Gastroesophageal sphincter (tissue), 4 donors: ENCODE results near the gene MARCKSL1. TPM values are rescaled to one million over a fixed set of nuclear protein-coding genes. Genes with fewer than 3 reads are reported as not detected.
"Not testable (repeated sequence)": the region's sequence is repeated elsewhere in the genome, so short reads cannot be mapped to it uniquely, and the experiment has no call there.

ENCODE experiments used
- ATAC-seq: fragments of 150-250 bp; one replicate; pipeline ENCODE4 v1.9.1; 2016; ENCODE audit warnings: mild to moderate bottlenecking, moderate library complexity
- H3K27ac ChIP-seq, 4 donors: fragments of 200-600 bp; sonication (generic) in 3 of 4; 1 replicate in 3 of 4; 2 replicates in 1 of 4; pipeline ENCODE4 v1.5.1; 2016 to 2019
- H3K27me3 ChIP-seq: fragments of 200-600 bp; sonication (generic); one replicate; pipeline ENCODE4 v1.5.1; 2019
- H3K36me3 ChIP-seq, 2 donors: fragments of 200-600 bp; sonication (generic); one replicate each; pipeline ENCODE4 v1.5.1; 2019; ENCODE audit warnings: control low read depth in 1 of 2
- H3K4me1 ChIP-seq, 3 donors: fragments of 200-600 bp; sonication (generic); 1 replicate in 2 of 3; 2 replicates in 1 of 3; pipeline ENCODE4 v1.5.1; 2016 to 2019; ENCODE audit warnings: control low read depth in 2 of 3
- H3K4me3 ChIP-seq, 2 donors: fragments of 200-600 bp; sonication (generic); one replicate each; pipeline ENCODE4 v1.5.1; 2019; ENCODE audit warnings: mild to moderate bottlenecking in 1 of 2, moderate library complexity in 1 of 2
- H3K9me3 ChIP-seq, 3 donors: fragments of 200-600 bp; sonication (generic); one replicate each; pipeline ENCODE4 v1.5.1; 2017 to 2019; ENCODE audit warnings: control low read depth in 2 of 3
- CTCF ChIP-seq, 4 experiments: fragments of 200-600 bp in 2 of 4; fragments of 450-650 bp in 2 of 4; sonication (generic) in 1 of 4; IDR thresholded peaks; one replicate each; pipeline ENCODE4 v1.5.1; 2017 to 2019; ENCODE audit warnings: antibody characterized with exemption in 4 of 4, mild to moderate bottlenecking in 2 of 4, moderate library complexity in 2 of 4
- EP300 ChIP-seq: sonication (generic); formaldehyde crosslinking; IDR thresholded peaks from one replicate; pipeline ENCODE4 v1.6.1; 2017; ENCODE audit warnings: antibody characterized with exemption, mild to moderate bottlenecking
- POLR2A ChIP-seq, 2 donors: fragments of 450-650 bp; IDR thresholded peaks; one replicate each; pipeline ENCODE4 v1.6.1; 2017; ENCODE audit warnings: antibody characterized with exemption in 2 of 2, mild to moderate bottlenecking in 2 of 2, moderate library complexity in 1 of 2
- POLR2AphosphoS5 ChIP-seq: sonication (generic); formaldehyde crosslinking; IDR thresholded peaks from one replicate; pipeline ENCODE4 v1.6.1; 2017; ENCODE audit warnings: antibody characterized with exemption
- WGBS, 2 donors: methylation state at CpG; one replicate each; pipeline ENCODE4 v1.1.5; 2018; ENCODE audit warnings: low coverage in 1 of 2; 5-methylcytosine and 5-hydroxymethylcytosine counted together
- small RNA-seq, 4 donors: library from RNA; depleted of rRNA; stranded (forward); fragments of <200 nt; gene quantifications; one replicate each; pipeline ENCODE3, GENCODE V24; 2016
- total RNA-seq, 4 donors: library from RNA; depleted of rRNA; stranded (reverse); fragments of >200 nt; gene quantifications; one replicate each; pipeline ENCODE4 v1.1.0, GENCODE V29; 2016

MARCKSL1 gene
- total RNA-seq, 4 donors from 2014 or later = 4.0 to 9.0 (median 7.4) TPM

DNA sequence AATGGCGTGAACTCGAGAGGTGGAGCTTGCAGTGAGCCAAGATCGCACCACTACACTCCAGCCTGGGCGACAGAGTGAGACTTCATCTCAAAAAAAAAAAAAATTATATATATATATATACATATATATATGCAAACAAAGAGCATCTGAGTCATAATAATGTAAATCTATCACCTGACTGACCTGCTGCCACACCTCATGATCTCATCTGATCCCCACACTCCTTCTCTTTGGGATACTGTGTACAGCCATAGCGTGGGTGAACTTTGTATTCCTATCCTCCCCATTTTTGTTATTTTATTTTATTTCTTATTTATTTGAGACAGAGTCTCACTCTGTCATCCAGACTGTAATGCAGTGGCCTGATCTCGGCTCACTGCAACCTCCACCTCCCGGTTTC is 46.8 kb downstream of the MARCKSL1 start:
- no peak for ATAC-seq
- Histone ChIP-seq H3K4me3 (no peak overlapping the region), H3K4me1 (peaks cover 0 to 23% (median 0%) of the 10 kb centered on the region in 3 donors), H3K36me3 (no peaks in the 10 kb centered on the region), H3K27ac (no peak overlapping the region), H3K27me3 (no peaks in the 10 kb centered on the region), H3K9me3 (no peaks in the 10 kb centered on the region)
- TF ChIP-seq EP300 = no peak
- TF ChIP-seq POLR2AphosphoS5 = no peak
- TF ChIP-seq CTCF (IDR thresholded peaks at IDR 0.05) = no peak
- no peak for TF ChIP-seq POLR2A (IDR thresholded peaks at IDR 0.05)
- WGBS, 2 donors = 83 to 96% methylated on average over 5 of the region's 7 CpGs

DNA sequence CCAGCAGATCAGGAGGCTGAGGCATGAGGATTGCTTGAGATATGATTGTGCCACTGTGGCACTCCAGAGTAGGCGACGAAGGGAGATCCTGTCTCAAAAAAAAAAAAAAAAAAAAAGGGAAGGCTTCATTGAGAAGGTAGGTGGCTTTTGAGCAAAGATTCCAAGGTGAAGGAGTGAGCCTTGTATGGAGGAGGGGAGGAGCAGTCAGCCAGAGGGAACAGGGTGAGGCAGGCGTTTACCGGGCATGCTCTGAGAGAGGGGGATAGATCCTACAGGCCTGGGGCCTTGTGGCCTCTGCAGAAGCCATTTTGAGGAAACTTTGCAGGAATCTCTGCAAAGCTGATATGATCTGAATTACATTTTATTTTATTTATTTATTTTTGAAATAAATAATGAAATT is 49.3 kb downstream of the MARCKSL1 start:
- Histone ChIP-seq H3K27ac (no peak overlapping the region), H3K4me3 (no peak overlapping the region), H3K9me3 (no peaks in the 10 kb centered on the region), H3K4me1 (peaks cover 0 to 7% (median 0%) of the 10 kb centered on the region in 3 donors), H3K36me3 (no peaks in the 10 kb centered on the region), H3K27me3 (no peaks in the 10 kb centered on the region)
- no peak for ATAC-seq
- 95 to 100% methylated on average over 2 to 4 of the region's 4 CpGs for WGBS, 2 donors
- TF ChIP-seq CTCF (IDR thresholded peaks at IDR 0.05) = no peak
- no peak for TF ChIP-seq POLR2AphosphoS5
- TF ChIP-seq EP300 = no peak
- TF ChIP-seq POLR2A (IDR thresholded peaks at IDR 0.05) = no peak

GRCh38 chr1:32285658-32286057 is 50.4 kb downstream of the MARCKSL1 start:
- no peaks in the 10 kb centered on the region for H3K9me3 ChIP-seq
- ATAC-seq = no peak
- no peaks in the 10 kb centered on the region for H3K27me3 ChIP-seq
- no peak overlapping the region for H3K27ac ChIP-seq
- H3K36me3 ChIP-seq = no peaks in the 10 kb centered on the region
- no peaks in the 10 kb centered on the region for H3K4me1 ChIP-seq
- WGBS, 2 donors = 100% methylated on average over 2 of the region's 3 CpGs
- no peak for TF ChIP-seq EP300
- no peak for TF ChIP-seq POLR2A (IDR thresholded peaks at IDR 0.05)
- TF ChIP-seq POLR2AphosphoS5 = no peak
- no peak for TF ChIP-seq CTCF (IDR thresholded peaks at IDR 0.05)
- no peak overlapping the region for H3K4me3 ChIP-seq

GRCh38 chr1:32284777-32285176 is 51.3 kb downstream of the MARCKSL1 start:
- H3K27ac ChIP-seq, H3K27me3 ChIP-seq, H3K4me1 ChIP-seq, ATAC-seq, H3K36me3 ChIP-seq, H3K9me3 ChIP-seq, H3K4me3 ChIP-seq: not testable (repeated sequence)
- WGBS, 2 donors = 80 to 94% methylated on average over 2 to 8 of the region's 8 CpGs

Small RNA genes within 50 kb of the gene (small RNA-seq; reads per million reads assigned to genes)
- 0 reads per million in 4 donors for gene RF00019

Other genes with a start within 250 kb of the MARCKSL1 start
- 10 to 100 TPM; 52.9 to 70.4 (median 57.6) TPM for gene KPNA6, start 228.2 kb downstream of the MARCKSL1 start, total RNA-seq
- 10 to 100 TPM; 44.7 to 86.6 (median 67.3) TPM for gene TXLNA, start 156.6 kb downstream of the MARCKSL1 start, total RNA-seq
- 1 to 10 TPM; 2.7 to 8.0 (median 5.6) TPM for gene CCDC28B, start 135.6 kb downstream of the MARCKSL1 start, total RNA-seq
- gene IQCC, start 130.6 kb downstream of the MARCKSL1 start, total RNA-seq = 1 to 10 TPM in 2 of 4 donors, under 1 TPM in 2; 0.69 to 1.9 (median 1.3) TPM
- gene DCDC2B, start 127.1 kb downstream of the MARCKSL1 start, total RNA-seq = not detected
- 10 to 100 TPM in 2 of 4 donors, 1 to 10 TPM in 2; 3.5 to 17.9 (median 9.9) TPM for gene TMEM234, start 113.9 kb downstream of the MARCKSL1 start, total RNA-seq
- 100 to 1,000 TPM; 123 to 224 (median 171) TPM for gene EIF3I, start 113.8 kb downstream of the MARCKSL1 start, total RNA-seq
- gene FAM167B, start 89.0 kb downstream of the MARCKSL1 start, total RNA-seq = 1 to 10 TPM in 3 of 4 donors, under 1 TPM in 1; 0.40 to 4.4 (median 2.2) TPM
- gene LCK, start 85.0 kb downstream of the MARCKSL1 start, total RNA-seq = 1 to 10 TPM in 2 of 4 donors, under 1 TPM in 2; 0.47 to 3.5 (median 1.2) TPM
- gene HDAC1, start 44.1 kb downstream of the MARCKSL1 start, total RNA-seq = 10 to 100 TPM; 49.5 to 60.5 (median 59.5) TPM
- 1 to 10 TPM in 3 of 4 donors, under 1 TPM in 1; 0.74 to 7.6 (median 4.9) TPM for gene FAM229A, start 26.3 kb upstream of the MARCKSL1 start, total RNA-seq
- 1 to 10 TPM in 1 of 4 donors, not detected in 3; 3.6 TPM for gene TSSK3, start 26.3 kb upstream of the MARCKSL1 start, total RNA-seq
- gene BSDC1, start 58.2 kb upstream of the MARCKSL1 start, total RNA-seq = 10 to 100 TPM; 56.5 to 74.2 (median 70.0) TPM
- under 1 TPM in 2 of 4 donors, not detected in 2; under 0.01 to 0.16 TPM for gene ZBTB8B, start 128.8 kb upstream of the MARCKSL1 start, total RNA-seq
- gene ZBTB8A, start 203.2 kb upstream of the MARCKSL1 start, total RNA-seq = 10 to 100 TPM in 1 of 4 donors, 1 to 10 TPM in 3; 8.4 to 10.9 (median 9.0) TPM